Adrenal gland (tissue), 5 donors: ENCODE data around the gene WDR4.

ENCODE experiments used
- CTCF ChIP-seq, 6 experiments: fragments of 450-650 bp in 4 of 6; fragments of 200-600 bp in 2 of 6; sonication (generic) in 1 of 6; IDR thresholded peaks; 1 replicate in 5 of 6; 2 replicates in 1 of 6; pipeline versions ENCODE4 v1.5.1 to v1.8.0; 2016 to 2021; ENCODE audit warnings: antibody characterized with exemption in 6 of 6, mild to moderate bottlenecking in 2 of 6, moderate library complexity in 1 of 6
- POLR2A ChIP-seq, 2 donors: fragments of 450-650 bp; IDR thresholded peaks; one replicate each; pipeline ENCODE4 v1.6.1; 2017; ENCODE audit warnings: antibody characterized with exemption in 2 of 2, mild to moderate bottlenecking in 2 of 2, moderate library complexity in 1 of 2
- donor health status: DM: no; HTN: no; CAD: no.

- TF ChIP-seq POLR2A (IDR thresholded peaks at IDR 0.05) (no peak), CTCF (IDR thresholded peaks at IDR 0.05) (no peak)
These were observed 26.3 kb downstream of the WDR4 start for GRCh38 chr21:42852925-42853570.
